NCI-H187 (cell line): ENCODE results near the gene SLC35A5.
"Not testable (repeated sequence)": the region's sequence is repeated elsewhere in the genome, so short reads cannot be mapped to it uniquely, and the experiment has no call there.

Experiments
- DNase-seq, 2 experiments: peaks; one replicate each; lab custom pipeline; 2025; lab: John Stamatoyannopoulos, UW

Gene SLC35A5, protein sequence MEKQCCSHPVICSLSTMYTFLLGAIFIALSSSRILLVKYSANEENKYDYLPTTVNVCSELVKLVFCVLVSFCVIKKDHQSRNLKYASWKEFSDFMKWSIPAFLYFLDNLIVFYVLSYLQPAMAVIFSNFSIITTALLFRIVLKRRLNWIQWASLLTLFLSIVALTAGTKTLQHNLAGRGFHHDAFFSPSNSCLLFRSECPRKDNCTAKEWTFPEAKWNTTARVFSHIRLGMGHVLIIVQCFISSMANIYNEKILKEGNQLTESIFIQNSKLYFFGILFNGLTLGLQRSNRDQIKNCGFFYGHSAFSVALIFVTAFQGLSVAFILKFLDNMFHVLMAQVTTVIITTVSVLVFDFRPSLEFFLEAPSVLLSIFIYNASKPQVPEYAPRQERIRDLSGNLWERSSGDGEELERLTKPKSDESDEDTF

DNA sequence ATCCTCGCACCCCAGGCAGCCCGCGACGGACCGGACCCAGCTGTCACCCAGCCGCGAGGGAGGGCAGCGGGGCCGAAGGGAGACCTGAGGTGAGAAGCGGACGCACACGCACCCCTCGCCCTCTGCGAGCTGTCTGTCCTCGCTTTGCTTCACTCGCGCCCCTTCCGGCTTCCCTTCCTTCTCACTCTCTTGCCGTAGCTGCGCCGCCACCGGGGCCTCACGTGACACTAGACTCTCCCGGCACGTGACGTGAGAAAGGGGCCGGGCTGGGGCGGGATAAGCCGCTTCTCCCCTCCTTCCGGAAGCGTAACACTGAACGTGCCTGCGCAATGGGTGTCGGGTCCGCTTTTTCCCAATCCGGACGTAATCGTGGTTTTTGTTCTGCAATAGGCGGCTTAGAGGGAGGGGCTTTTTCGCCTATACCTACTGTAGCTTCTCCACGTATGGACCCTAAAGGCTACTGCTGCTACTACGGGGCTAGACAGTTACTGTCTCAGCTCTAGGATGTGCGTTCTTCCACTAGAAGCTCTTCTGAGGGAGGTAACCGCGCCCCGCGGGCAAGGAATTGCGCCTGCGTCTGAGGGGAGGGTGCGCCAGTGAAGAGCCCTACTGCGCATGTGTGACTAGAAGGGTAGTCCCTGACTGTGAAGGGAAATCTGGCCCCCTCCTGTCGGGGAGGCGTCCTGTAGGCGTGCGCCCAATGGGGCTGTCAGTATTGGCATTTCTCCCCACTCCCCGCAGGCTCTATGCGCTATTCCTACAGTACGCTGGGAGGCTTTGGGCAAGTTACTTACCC, at the start of gene SLC35A5, which contains the start of gene ATG3:
SLC35A5 (plus strand) TSS at position 312 of the 796 bp plus-strand sequence. CDS start 1,359 bp downstream, outside the sequence.
ATG3 (minus strand) TSS at position 229 of the 796 bp plus-strand sequence. CDS start 434 bp downstream, outside the sequence.
- peak; percentile 87 to 99 for DNase-seq

DNA sequence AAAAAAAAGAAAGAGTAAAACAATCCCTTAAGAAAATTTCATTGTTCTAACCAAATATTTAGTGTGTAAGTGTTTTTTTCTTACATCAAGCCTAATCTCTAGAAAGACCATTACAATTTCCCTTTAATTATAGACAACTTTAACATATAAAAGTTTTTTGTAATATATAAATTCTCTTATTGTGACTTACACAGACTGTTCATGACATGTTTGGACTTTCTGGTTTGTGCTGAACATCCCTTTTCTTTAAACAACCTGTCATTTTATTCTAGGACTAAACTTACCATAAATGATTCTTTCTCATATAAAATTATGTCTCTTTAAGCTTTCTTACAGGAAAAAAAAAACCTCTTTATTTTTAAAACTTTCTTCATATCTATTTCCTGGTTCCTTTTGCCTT, 49.5 kb upstream of the SLC35A5 start:
- DNase-seq: no peak

GRCh38 chr3:112514527-112515128, 47.2 kb upstream of the SLC35A5 start:
- DNase-seq: no peak

DNA sequence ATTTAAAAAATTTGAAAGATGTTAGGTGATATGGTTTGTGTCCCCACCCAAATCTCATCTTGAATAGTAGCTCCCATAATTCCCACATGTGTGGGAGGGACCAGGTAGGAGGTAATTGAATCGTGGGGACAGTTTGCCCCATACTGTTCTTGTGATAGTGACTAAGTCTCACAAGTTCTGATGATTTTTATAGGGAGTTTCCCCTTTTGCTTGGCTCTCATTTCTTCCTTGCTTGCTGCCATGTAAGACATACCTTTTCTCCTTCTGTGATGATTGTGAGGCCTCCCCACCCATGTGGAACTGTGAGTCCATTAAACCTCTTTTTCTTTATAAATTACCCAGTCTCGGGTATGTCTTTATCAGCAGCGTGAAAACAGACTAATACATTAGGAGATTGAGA, 42.9 kb upstream of the SLC35A5 start:
- DNase-seq: not testable (repeated sequence)

DNA sequence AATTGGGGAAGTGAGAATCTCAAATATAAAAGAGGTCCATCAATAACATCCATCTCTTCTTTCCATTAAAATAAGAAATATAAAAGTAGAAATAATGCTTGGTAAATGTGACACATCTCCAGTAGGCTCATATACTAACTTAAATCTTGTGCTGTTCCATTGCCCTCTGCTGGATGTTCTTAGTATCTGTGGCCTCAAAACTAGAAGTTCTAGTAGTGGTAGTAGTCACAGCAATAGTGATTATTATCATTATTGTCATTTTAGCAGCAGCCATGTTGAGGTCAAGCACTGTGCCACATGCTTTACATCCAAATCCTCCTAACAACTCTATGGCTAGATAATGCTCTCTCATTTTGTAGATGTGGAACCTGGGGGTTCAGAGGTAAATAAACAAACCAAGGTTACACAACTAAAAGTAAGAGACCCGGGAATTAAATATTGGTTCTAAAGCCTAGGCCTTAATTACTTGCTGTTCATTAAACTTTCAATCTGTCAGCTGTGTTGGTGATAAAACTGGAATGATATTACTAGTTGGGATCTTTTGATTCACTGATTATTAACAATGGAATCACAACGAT, 42.3 kb upstream of the SLC35A5 start:
- peak in 1 of 2 experiments; percentile 0 for DNase-seq

GRCh38 chr3:112524127-112524526, 37.7 kb upstream of the SLC35A5 start:
- not testable (repeated sequence) for DNase-seq

- no peak for DNase-seq
Observed at GRCh38 chr3:112530573-112530972, 31.3 kb upstream of the SLC35A5 start.

- no peak for DNase-seq
Observed at GRCh38 chr3:112531358-112531781, 30.5 kb upstream of the SLC35A5 start.

GRCh38 chr3:112539825-112540650, 21.8 kb upstream of the SLC35A5 start:
- DNase-seq: no peak

DNA sequence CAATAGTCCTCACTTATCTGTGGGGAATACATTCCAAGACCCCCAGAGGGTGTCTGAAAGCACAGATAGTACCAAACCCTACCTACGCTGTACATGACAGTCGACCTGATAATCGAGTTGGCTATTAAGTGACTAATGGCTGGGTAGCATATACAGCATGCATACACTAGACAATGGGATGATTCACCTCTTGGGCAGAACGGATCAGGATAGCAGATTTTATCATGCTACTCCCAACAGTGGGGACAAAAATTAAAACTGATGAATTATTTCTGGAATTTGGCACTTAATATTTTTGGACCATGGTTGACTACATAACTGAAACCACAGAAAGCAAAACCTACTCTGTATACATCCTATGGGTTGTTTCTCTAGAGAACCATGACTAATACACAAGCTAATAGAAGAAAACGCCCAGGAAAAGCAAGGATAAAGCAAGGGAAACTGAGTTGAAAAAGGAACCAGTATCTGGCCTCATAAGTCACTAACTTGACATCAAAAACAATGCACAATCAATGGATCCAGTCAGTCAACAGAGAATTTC, 15.6 kb upstream of the SLC35A5 start:
- DNase-seq: no peak

- no peak for DNase-seq
Observed at GRCh38 chr3:112550859-112551258, 11.0 kb upstream of the SLC35A5 start.

DNA sequence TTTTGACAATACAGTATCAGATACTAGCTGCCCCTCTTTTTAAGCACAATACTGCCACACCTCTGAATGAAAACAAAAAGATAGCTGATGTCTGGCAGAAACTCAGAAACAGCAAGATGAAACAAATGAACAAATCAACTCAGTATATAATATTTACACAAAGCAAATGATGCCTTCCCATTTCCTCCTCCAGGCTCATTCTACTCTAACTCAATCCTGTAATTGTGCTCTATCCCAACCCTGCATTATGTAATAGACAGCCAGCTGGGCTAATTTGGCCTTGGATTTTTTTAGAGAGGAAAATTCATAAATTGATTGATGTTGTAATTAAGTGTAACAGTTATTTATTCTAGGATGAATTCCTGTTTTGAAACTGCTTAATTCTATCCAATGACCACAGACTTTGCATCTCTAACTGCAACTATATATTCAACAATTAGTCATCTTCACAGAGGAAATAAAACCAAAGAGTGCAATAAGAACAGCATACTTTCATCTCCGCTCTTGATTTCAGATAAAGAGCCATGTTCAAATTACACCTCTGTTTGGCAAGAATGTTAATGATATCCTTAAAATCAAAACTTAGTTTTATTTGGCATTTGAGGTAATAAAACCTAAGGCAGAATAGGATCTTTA, 6.2 kb upstream of the SLC35A5 start:
- DNase-seq: no peak

GRCh38 chr3:112557976-112558375, 3.9 kb upstream of the SLC35A5 start:
- no peak for DNase-seq

DNA sequence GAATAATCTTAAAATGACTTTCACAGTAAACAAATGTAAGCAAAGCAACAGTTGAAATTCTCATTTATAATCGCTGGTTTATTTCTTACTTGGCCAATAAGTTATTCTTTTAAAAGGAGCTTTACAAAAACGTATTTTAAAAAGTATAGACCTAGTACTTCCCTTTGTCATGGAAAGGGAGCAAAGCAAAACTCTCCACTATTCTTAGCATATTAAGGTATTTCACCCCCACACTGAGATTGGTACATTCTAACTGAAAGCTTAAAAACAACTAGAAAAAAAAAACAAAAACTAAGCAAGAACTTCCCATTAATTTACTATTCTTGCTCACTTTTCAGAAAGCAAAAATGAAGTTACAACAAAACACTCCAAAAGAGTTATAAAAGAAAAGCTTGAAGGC, 1.5 kb upstream of the SLC35A5 start:
- no peak for DNase-seq

GRCh38 chr3:112560721-112561483, 943 bp upstream of the SLC35A5 start:
- DNase-seq: peak; percentile 4 to 42

DNA sequence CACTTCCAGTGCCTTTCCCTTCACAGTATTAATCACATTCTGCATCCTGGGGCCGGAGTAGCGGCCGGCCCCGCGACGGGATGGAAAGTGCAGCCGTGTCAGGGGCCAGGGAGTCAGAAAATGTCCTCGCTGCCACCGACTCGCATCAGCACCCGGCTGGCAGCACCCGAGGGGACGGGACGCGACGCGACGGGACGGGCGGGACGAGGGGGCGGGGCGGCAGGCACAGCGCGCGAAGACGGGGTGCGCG, 436 bp upstream of the SLC35A5 start:
- DNase-seq: peak in 1 of 2 experiments; percentile 87

DNA sequence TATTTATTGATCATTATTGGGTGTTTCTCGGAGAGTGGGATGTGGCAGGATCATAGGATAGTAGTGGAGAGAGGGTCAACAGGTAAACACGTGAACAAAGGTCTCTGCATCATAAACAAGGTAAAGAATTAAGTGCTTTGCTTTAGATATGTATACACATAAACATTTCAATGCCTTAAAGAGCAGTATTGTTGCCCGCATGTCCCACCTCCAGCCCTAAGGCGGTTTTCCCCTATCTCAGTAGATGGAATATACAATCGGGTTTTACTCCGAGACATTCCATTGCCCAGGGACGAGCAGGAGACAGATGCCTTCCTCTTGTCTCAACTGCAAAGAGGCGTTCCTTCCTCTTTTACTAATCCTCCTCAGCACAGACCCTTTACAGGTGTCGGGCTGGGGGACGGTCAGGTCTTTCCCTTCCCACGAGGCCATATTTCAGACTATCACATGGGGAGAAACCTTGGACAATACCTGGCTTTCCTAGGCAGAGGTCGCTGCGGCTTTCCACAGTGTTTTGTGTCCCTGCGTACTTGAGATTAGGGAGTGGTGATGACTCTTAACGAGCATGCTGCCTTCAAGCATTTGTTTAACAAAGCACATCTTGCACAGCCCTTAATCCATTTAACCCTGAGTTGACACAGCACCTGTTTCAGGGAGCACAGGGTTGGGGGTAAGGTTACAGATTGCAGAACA, 2.5 kb downstream of the SLC35A5 start:
- DNase-seq: peak; percentile 4 to 38

DNA sequence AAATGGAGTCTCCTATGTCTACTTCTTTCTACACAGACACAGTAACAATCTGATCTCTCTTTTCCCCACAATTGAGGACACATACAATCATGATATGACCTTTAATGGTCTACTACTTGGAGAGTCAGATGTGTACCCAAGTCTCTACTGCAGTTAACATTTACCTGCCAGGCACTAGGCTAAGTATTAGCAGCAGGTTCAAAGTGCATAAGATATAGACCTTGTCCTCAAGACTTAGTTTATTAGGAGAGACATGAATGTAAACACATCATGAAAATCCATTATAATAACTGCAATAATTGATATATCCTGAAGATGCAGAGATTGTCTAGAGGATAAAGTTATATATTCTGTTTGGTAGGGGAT, 3.1 kb downstream of the SLC35A5 start:
- no peak for DNase-seq

DNA sequence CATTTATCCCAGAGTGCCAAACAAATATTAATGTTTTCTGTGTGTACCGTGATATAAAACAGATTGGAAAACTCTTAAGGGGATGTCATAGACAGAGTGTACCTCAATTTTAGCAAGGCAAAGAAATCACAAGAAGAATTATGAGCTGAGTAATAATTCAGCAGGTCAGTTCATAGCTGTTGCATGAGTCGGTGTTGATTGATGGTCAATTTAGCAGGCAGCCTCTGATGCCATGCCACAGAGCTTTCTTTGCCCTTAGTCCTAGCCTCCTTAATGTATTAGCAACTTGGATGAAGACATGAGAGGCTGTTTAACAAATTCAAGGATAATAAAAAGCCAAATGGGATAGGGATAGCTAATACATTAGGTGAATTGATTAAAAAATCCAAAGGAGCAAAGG, 6.8 kb downstream of the SLC35A5 start:
- no peak for DNase-seq
